HG03469 (cell line): ENCODE measurements around the gene PRKCE.

ENCODE experiments used
- ATAC-seq: cut with Tn5 transposase; IDR thresholded peaks from one replicate; pipeline ENCODE4 v1.9.1; 2021; ENCODE audit warnings: mild to moderate bottlenecking, moderate library complexity, moderate number of reproducible peaks; ENCODE audit not compliant: unreplicated experiment

The PRKCE gene

DNA sequence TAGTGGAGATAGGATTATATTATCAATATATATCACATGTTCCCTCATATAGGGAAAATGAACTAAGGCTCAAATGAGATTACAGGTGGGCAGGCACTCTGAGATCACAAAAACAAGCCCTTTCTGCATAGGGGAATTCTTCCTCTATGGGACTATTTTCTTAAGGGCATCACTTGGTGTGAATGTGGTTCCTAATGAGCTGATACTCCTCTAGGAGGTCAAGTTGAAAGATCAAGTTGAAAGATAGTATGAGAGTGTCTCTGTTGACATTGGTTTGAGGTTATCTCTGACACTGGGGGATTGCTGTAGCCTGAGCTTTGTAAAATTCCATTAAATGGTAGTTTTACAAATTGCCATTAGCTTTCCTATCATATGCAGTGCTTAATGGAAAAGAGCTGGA is 270.4 kb downstream of the PRKCE start:
- no peak for ATAC-seq

GRCh38 chr2:45922577-45922988 is 271.1 kb downstream of the PRKCE start:
- ATAC-seq = no peak

DNA sequence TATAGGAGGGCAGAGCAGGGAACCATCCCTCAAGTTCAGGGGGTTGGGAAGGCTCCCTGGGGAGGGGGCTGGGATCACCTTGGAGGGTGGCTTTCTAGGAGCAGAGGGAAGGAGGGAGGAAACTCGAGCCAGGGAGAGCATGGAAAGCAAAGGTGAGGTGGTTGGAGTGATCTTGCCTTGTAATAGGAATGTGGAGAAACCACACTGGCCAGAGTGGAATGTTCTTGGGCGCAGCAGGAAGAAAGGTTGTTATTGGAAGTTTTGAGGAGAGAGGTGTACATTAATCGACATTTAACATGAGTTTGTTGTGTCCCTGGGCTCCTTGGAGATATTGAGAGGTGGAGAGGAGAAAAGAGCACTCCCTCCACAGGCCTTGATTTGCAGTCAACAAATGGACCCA is 272.2 kb downstream of the PRKCE start:
- no peak for ATAC-seq

DNA sequence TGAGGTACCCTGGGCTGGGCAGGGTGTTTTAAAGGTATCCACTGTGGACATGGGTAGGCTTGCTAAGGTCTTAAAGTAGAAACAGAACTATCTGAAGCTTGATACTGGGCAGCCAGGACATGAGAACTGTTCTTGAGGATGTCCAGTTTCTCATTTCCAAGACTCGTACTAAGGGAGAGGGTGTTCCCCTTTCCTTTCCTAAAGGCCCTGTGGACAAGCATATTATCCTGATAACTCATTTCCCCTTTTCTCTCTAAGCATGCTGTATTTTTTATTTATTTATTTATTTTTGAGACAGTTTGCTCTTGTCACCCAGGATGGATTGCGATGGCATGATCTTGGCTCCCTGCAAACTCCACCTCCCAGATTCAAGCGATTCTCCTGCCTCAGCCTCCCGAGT is 273.6 kb downstream of the PRKCE start:
- no peak for ATAC-seq

- ATAC-seq = no peak
Measured at GRCh38 chr2:45925636-45926366, 274.3 kb downstream of the PRKCE start.

DNA sequence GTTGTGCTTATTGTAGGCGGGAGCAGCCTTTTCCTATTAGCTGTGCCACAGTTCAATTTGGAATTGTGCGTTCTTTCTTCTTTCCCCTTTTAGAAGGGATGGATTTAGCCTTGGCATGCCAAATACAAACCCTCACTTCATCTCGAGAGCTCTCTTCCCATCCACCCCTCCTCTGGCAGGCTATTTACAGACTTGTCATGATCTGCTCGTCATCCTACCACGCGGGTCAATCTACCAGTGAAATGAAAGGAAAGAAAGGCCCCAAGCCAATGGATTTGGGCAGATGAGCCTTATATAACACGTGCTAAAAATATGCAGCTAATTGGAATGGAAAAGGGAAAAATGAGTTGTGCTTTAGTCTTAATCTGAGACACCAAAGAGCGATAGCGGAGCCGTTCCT is 277.5 kb downstream of the PRKCE start:
- ATAC-seq = no peak

GRCh38 chr2:45929674-45930395 is 278.4 kb downstream of the PRKCE start:
- ATAC-seq = no peak

DNA sequence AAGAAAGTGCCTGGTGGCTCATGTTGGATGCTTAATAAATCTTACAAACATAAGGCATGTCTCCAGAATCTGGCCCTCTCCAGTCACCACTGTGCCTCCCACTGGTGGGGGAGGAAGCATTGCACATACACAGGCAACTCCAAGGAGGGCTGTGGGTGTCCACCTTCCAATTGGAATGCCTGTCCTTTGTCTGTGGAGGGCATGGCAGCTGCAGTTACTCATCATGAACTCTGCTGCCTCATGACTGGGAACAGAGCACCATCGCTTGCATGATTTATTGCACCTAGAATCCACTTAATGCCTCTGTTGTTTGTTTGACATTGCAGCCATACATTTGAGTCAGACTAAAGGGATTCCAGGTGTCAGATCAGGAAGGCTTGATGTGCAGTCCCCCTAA is 278.9 kb downstream of the PRKCE start:
- ATAC-seq = no peak

DNA sequence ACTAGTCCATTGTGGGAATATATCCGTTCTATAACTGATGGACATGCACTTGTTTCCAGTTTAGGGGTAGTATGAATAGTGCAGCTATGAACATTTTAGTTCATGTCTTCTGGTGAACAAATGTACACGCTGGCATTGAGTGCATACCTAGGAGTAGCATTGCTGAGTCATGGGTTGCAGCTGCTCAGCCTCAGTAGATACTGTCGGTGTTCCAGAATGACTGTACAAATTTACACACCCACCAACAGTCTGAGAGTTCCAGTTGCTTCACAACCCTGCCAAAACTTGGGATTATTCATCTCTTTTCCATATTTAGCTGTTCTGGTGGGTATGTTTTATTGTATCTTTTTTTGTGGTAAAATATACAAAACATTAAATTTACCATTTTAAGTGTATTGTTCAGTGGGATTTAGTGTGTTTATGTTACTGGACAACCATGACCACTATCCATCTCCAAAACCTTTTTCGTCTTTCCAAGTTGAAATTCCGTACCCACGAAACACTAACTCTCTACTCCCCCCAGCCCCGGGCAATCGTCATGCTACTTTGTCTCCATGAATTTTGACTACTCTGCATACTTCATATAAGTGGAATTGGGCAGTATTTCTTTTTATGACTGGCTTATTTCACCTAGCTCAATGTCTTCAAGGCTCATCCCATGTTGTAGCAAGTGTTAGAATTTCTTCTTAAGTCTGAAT is 281.0 kb downstream of the PRKCE start:
- ATAC-seq = no peak

- ATAC-seq = no peak
Measured at GRCh38 chr2:45935791-45936622, 284.5 kb downstream of the PRKCE start.

- no peak for ATAC-seq
Measured at GRCh38 chr2:45936623-45936979, 285.1 kb downstream of the PRKCE start.

DNA sequence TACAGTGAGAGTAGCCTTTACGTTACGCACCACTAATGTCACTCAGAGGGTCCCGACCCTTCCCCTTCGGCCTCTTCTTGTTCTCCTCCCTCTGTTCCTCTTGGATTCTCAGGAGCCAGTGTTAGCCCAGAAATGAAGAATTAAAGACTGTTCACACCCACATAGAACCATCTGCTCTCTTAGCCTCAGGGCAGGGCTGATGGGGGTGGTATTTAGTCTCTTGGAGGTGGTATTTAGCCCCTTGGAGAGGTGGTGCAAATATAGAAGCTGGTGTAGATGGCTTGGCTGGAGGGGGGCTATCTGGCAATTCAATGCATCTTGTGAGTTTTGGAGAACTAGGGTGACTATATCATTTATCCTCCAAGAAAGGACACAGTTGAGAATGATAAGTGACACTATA is 286.5 kb downstream of the PRKCE start:
- ATAC-seq = no peak

- no peak for ATAC-seq
Measured at GRCh38 chr2:45938649-45939511, 287.4 kb downstream of the PRKCE start.

- ATAC-seq = no peak
Measured at GRCh38 chr2:45941531-45942236, 290.2 kb downstream of the PRKCE start.

GRCh38 chr2:45942237-45942738 is 290.8 kb downstream of the PRKCE start:
- ATAC-seq = no peak

DNA sequence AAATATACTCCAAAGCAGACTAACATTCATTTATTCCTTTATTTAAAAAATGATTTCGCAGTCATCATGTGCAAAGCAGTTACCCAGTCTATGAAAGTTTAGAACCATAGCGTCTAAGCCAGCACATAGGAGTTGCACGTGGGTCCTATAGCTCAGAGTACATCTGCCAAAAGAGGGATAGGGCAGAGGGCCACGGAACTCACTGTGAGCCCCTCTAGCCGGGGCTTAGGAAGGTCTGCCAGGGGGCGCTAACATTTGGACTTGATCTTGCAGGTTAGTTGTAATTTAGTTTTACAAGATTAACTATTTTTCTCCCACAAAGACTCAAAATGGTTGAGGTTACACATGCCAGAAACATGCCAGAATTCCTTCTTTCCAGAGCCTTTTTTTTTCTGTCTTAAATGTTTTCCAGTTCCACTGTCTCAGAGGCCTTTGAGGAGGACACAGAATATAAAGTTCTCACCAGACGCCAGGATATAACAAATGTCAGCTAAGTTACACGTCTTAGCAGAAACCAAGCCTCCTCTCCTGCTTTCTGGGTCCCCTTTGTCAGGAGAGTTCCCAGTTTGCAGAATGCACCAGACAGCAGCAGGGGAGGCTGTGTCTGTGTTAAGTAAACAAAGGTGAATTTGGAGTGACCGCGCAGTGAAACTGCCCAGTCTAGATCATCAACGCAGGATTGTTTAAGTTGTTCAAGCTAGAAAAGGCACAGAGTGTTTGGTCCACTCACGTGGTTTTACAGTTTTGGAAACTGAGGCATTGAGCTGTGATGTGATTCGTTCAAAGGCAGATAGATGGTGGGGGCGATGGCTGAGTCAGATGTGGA is 292.0 kb downstream of the PRKCE start:
- ATAC-seq = no peak

- ATAC-seq = no peak
Measured at GRCh38 chr2:45944074-45944473, 292.6 kb downstream of the PRKCE start.

DNA sequence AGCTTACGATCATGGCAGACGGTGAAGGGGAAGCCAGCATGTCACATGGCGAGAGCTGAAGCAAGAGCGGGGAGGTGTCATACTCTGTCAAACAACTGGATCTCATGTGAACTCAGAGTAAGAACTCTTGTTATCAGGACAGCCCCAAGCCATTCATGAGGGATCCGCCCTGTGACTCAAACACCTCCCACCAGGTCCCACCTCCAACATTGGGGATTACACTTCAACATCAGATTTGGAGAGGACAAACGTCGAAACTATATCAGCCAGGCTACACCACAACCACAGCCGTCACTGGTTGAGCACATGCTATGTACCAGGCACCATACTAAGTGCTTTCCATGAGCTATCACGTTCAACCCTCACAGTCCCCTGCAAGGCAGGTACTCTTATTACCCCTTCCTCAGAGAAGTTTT is 293.8 kb downstream of the PRKCE start:
- no peak for ATAC-seq
